Vagina (tissue), 2 donors: ENCODE results near the gene UBE2E2. TPM values are rescaled to one million over a fixed set of nuclear protein-coding genes. Genes with fewer than 3 reads are reported as not detected.
"Not testable (repeated sequence)": the region's sequence is repeated elsewhere in the genome, so short reads cannot be mapped to it uniquely, and the experiment has no call there.

ENCODE experiments used
- DNase-seq, 2 donors: peaks; one replicate each; pipeline ENCODE4 v3.0.0-alpha.2; 2017; ENCODE audit errors: extremely low spot score in 2 of 2
- H3K27ac ChIP-seq: fragments of 200-600 bp; sonication (generic); one replicate; pipeline ENCODE4 v1.5.1; 2019
- H3K27me3 ChIP-seq: fragments of 200-600 bp; sonication (generic); one replicate; pipeline ENCODE4 v1.5.1; 2019
- H3K36me3 ChIP-seq, 2 donors: fragments of 200-600 bp; sonication (generic); one replicate each; pipeline ENCODE4 v1.5.1; 2017 to 2019
- H3K4me1 ChIP-seq: fragments of 200-600 bp; sonication (generic); one replicate; pipeline ENCODE4 v1.5.1; 2019
- H3K4me3 ChIP-seq, 2 donors: fragments of 200-600 bp; sonication (generic); 1 replicate in 1 of 2; 2 replicates in 1 of 2; pipeline ENCODE4 v1.5.1; 2016 to 2019
- H3K9me3 ChIP-seq: fragments of 200-600 bp; sonication (generic); one replicate; pipeline ENCODE4 v1.5.1; 2019
- CTCF ChIP-seq, 3 experiments: fragments of 450-650 bp in 2 of 3; fragments of 200-600 bp in 1 of 3; sonication (generic) in 1 of 3; IDR thresholded peaks; one replicate each; pipeline ENCODE4 v1.5.1; 2017 to 2019; ENCODE audit warnings: antibody characterized with exemption in 3 of 3, mild to moderate bottlenecking in 2 of 3, moderate library complexity in 2 of 3
- POLR2A ChIP-seq, 2 donors: fragments of 450-650 bp; IDR thresholded peaks; one replicate each; pipeline ENCODE4 v1.6.1; 2017; ENCODE audit warnings: antibody characterized with exemption in 2 of 2, mild to moderate bottlenecking in 2 of 2, moderate library complexity in 2 of 2
- POLR2AphosphoS5 ChIP-seq, 2 donors: sonication (generic); formaldehyde crosslinking; IDR thresholded peaks; one replicate each; pipeline ENCODE4 v1.9.0; 2017; ENCODE audit warnings: antibody characterized with exemption in 2 of 2, mild to moderate bottlenecking in 2 of 2, low read depth in 1 of 2; ENCODE audit not compliant: insufficient read depth in 1 of 2
- intact Hi-C: fragments of 100-400 bp; cut with DNase I; formaldehyde crosslinking; loops from one replicate; pipeline ENCODE4 v1.15.1; 2023
- total RNA-seq: library from RNA; depleted of rRNA; stranded (reverse); fragments of >200 nt; gene quantifications from one replicate; pipeline ENCODE4 v1.2.3, GENCODE V29; 2016

UBE2E2 gene
- total RNA-seq, 1 donor from 2014 or later, result 31.2 TPM

DNA sequence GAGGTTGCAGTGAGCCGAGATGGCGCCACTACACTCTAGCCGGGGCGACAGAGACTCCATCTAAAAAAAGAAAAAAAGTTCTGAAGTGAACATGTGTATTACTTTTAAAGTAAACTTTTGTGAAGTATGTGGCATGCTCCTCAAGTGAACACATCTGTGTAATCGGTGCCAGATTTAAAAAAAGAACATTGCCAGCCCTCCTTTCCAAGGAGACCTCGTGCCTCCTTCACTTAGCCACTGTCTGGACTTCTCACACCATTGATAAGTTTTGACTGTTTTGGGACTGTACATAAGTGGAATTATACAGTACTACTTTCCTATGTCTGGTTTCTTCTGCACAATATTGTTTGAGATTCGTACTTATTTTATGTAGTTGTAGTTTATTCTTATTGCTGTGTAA is 140.4 kb downstream of the UBE2E2 start:
- Histone ChIP-seq H3K27me3 (no peaks in the 10 kb centered on the region), H3K9me3 (no peaks in the 10 kb centered on the region), H3K4me3 (no peak overlapping the region), H3K36me3 (no peaks in the 10 kb centered on the region), H3K4me1 (no peaks in the 10 kb centered on the region), H3K27ac (no peak overlapping the region)
- intact Hi-C loops, result no loop called here
- TF ChIP-seq CTCF (IDR thresholded peaks at IDR 0.05) (no peak), POLR2AphosphoS5 (IDR thresholded peaks at IDR 0.05; ENCODE audit: insufficient read depth in 1 of 2, low read depth in 1 of 2) (no peak), POLR2A (IDR thresholded peaks at IDR 0.05) (no peak)
- no peak for DNase-seq

GRCh38 chr3:23344886-23345285 is 141.8 kb downstream of the UBE2E2 start:
- no peaks in the 10 kb centered on the region for H3K4me1 ChIP-seq
- no peak for DNase-seq
- no peaks in the 10 kb centered on the region for H3K36me3 ChIP-seq
- H3K9me3 ChIP-seq, result no peaks in the 10 kb centered on the region
- H3K4me3 ChIP-seq, result no peak overlapping the region
- H3K27me3 ChIP-seq, result no peaks in the 10 kb centered on the region
- TF ChIP-seq POLR2A (IDR thresholded peaks at IDR 0.05) (no peak), CTCF (IDR thresholded peaks at IDR 0.05) (no peak), POLR2AphosphoS5 (IDR thresholded peaks at IDR 0.05; ENCODE audit: insufficient read depth in 1 of 2, low read depth in 1 of 2) (no peak)
- intact Hi-C loops, result no loop called here
- H3K27ac ChIP-seq, result no peak overlapping the region

DNA sequence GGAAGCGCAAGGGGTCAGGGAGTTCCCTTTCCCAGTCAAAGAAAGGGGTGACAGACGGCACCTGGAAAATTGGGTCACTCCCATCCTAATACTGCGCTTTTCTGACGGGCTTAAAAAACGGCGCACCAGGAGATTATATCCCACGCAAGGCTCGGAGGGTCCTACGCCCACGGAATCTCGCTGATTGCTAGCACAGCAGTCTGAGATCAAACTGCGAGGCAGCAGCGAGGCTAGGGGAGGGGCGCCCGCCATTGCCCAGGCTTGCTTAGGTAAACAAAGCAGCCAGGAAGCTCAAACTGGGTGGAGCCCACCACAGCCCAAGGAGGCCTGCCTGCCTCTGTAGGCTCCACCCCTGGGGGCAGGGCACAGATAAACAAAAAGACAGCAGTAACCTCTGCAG is 146.3 kb downstream of the UBE2E2 start:
- H3K9me3 ChIP-seq, intact Hi-C loops, H3K27me3 ChIP-seq, H3K4me3 ChIP-seq, H3K36me3 ChIP-seq, H3K27ac ChIP-seq, DNase-seq, H3K4me1 ChIP-seq: not testable (repeated sequence)

DNA sequence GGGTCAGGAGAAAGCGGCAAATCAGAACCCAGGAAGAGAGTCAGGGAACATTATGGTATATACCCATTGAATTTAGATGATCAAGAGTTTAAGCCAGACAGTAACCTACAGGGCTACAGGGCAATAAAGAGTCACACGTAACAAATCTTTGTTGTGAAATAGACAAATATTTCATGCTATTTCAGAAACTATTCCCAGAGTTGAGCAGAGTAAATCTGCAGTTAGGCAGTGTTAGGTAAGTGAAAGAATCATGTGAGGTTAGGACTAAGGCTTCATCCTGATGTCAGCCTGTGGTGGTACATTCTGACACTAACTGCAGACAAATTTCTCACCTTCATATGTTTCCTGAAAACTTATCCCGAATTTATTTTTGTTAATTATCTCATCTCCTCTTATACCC is 153.0 kb downstream of the UBE2E2 start:
- Histone ChIP-seq H3K36me3 (no peaks in the 10 kb centered on the region), H3K4me1 (no peaks in the 10 kb centered on the region), H3K27ac (no peak overlapping the region), H3K27me3 (no peaks in the 10 kb centered on the region), H3K9me3 (no peaks in the 10 kb centered on the region), H3K4me3 (no peak overlapping the region)
- intact Hi-C loops, result no loop called here
- DNase-seq, result no peak
- TF ChIP-seq CTCF (IDR thresholded peaks at IDR 0.05) (no peak), POLR2A (IDR thresholded peaks at IDR 0.05) (no peak), POLR2AphosphoS5 (IDR thresholded peaks at IDR 0.05; ENCODE audit: insufficient read depth in 1 of 2, low read depth in 1 of 2) (no peak)

DNA sequence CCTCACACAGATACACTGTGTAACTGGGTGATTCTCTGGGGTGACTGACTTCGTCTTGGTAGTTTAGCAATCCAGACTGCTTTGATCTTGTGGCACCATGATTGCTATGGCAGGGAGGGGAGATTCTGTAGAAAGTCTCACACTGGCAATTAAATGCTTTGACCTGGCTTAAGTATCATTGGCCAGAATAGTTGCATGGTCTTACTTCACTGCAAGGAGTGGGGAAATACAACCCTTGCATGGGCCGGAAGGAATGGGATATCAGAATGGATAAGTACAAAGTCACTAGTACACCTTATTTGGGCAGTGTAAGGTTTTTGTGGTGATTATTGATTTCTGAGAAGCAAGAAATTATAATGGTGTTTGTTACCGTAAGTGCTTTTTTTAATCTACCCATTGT is 153.8 kb downstream of the UBE2E2 start:
- TF ChIP-seq CTCF (IDR thresholded peaks at IDR 0.05), result no peak
- TF ChIP-seq POLR2AphosphoS5 (IDR thresholded peaks at IDR 0.05; ENCODE audit: insufficient read depth in 1 of 2, low read depth in 1 of 2), result no peak
- TF ChIP-seq POLR2A (IDR thresholded peaks at IDR 0.05), result no peak
- H3K27ac ChIP-seq, result no peak overlapping the region
- H3K27me3 ChIP-seq, result no peaks in the 10 kb centered on the region
- H3K36me3 ChIP-seq, result no peaks in the 10 kb centered on the region
- intact Hi-C loops, result no loop called here
- H3K4me3 ChIP-seq, result no peak overlapping the region
- H3K4me1 ChIP-seq, result no peaks in the 10 kb centered on the region
- no peaks in the 10 kb centered on the region for H3K9me3 ChIP-seq
- no peak for DNase-seq

- TF ChIP-seq POLR2A (IDR thresholded peaks at IDR 0.05) (no peak), CTCF (IDR thresholded peaks at IDR 0.05) (no peak), POLR2AphosphoS5 (IDR thresholded peaks at IDR 0.05; ENCODE audit: insufficient read depth in 1 of 2, low read depth in 1 of 2) (no peak)
- Histone ChIP-seq H3K36me3 (no peaks in the 10 kb centered on the region), H3K4me3 (no peak overlapping the region), H3K27me3 (no peaks in the 10 kb centered on the region), H3K4me1 (no peaks in the 10 kb centered on the region), H3K27ac (no peak overlapping the region), H3K9me3 (no peaks in the 10 kb centered on the region)
- DNase-seq, result no peak
- intact Hi-C loops, result no loop called here
Measured at GRCh38 chr3:23359116-23359515, 156.0 kb downstream of the UBE2E2 start.
